ENCODE data around the gene STC2.

Gene STC2

GRCh38 chr5:173328844-173329490, 753 bp upstream of the STC2 start:
- Histone ChIP-seq H3K27me3 (ENCODE audit: control insufficient read depth in 1 of 2, insufficient read depth in 2 of 2, low read length in 2 of 2) (peaks cover 55 to 69% of the 10 kb centered on the region in 2 donors), H3K4me3 (ENCODE audit: low read depth in 1 of 2, low read length in 2 of 2) (peak overlapping the region; percentile 46 to 55), H3K4me1 (ENCODE audit: control insufficient read depth in 1 of 2, insufficient read depth in 2 of 2, low read length in 2 of 2) (peaks cover 15 to 17% of the 10 kb centered on the region in 2 donors), H3K27ac (ENCODE audit: low read depth, low read length) (no peak overlapping the region), H3K36me3 (ENCODE audit: control insufficient read depth in 1 of 2, insufficient read depth in 2 of 2, low read length in 2 of 2) (no peaks in the 10 kb centered on the region), H3K9ac (ENCODE audit: low read depth in 1 of 2, low read length in 2 of 2) (peak overlapping the region in 1 of 2 donors; percentile 33), H3K9me3 (ENCODE audit: control insufficient read depth in 1 of 2, low read length in 2 of 2) (no peaks in the 10 kb centered on the region)

DNA sequence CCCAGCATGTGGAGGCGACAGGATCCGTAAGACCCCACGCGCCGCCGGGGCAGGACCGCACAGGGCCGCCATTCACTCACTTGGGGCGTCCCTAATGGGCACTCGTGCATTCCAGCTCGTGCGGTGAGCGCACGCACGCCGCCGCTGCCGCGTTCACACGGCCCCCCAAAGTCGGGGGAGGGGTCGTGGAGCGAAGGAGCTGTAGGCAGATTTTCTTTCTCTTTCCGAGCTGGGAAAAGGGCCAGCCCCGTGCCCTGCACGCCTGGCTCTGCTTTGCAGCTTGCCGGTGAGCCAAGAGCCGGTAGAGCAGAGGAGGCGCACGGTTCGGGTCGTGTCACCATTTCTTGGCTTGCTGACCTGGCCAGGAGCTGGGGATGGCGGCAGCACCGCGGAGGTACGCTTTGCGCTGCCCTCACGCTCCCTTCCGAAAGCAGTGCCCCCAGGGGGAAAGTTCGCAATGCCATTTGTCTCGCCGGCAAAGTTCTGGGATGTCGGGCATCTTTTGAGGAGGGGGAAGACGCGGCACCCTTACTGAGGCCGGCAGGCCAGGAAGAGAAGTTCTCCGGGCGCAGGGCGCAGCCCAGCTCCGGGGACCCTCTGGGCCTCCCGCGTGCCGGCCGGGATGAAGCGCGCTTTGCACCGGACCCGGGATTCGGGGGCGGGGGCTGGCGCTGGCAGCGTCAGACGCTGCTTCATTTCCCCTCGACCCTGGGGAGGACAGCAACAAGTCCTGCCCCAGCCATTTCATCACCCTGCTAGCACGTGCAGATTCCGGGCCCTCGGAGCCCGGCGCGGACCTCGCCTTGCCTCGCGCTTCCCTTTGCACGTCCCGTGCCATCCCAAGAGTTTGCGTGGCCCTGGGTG, 898 bp downstream of the STC2 start:
- peak overlapping the region in 1 of 2 donors; percentile 55 for H3K4me3 ChIP-seq (ENCODE audit: low read depth in 1 of 2, low read length in 2 of 2)
- H3K36me3 ChIP-seq (ENCODE audit: control insufficient read depth in 1 of 2, insufficient read depth in 2 of 2, low read length in 2 of 2) = no peaks in the 10 kb centered on the region
- H3K4me1 ChIP-seq (ENCODE audit: control insufficient read depth in 1 of 2, insufficient read depth in 2 of 2, low read length in 2 of 2) = peaks cover 21 to 24% of the 10 kb centered on the region in 2 donors
- H3K27ac ChIP-seq (ENCODE audit: low read depth, low read length) = no peak overlapping the region
- no peaks in the 10 kb centered on the region for H3K9me3 ChIP-seq (ENCODE audit: control insufficient read depth in 1 of 2, low read length in 2 of 2)
- peaks cover 55 to 69% of the 10 kb centered on the region in 2 donors for H3K27me3 ChIP-seq (ENCODE audit: control insufficient read depth in 1 of 2, insufficient read depth in 2 of 2, low read length in 2 of 2)
- H3K9ac ChIP-seq (ENCODE audit: low read depth in 1 of 2, low read length in 2 of 2) = no peak overlapping the region

GRCh38 chr5:173326501-173326960, 1.7 kb downstream of the STC2 start:
- Histone ChIP-seq H3K4me3 (ENCODE audit: low read depth in 1 of 2, low read length in 2 of 2) (no peak overlapping the region), H3K9me3 (ENCODE audit: control insufficient read depth in 1 of 2, low read length in 2 of 2) (no peaks in the 10 kb centered on the region)

GRCh38 chr5:173325091-173325698, 3.0 kb downstream of the STC2 start:
- Histone ChIP-seq H3K27me3 (ENCODE audit: control insufficient read depth in 1 of 2, insufficient read depth in 2 of 2, low read length in 2 of 2) (peaks cover 46 to 54% of the 10 kb centered on the region in 2 donors), H3K9ac (ENCODE audit: low read depth in 1 of 2, low read length in 2 of 2) (no peak overlapping the region), H3K36me3 (ENCODE audit: control insufficient read depth in 1 of 2, insufficient read depth in 2 of 2, low read length in 2 of 2) (no peaks in the 10 kb centered on the region), H3K4me1 (ENCODE audit: control insufficient read depth in 1 of 2, insufficient read depth in 2 of 2, low read length in 2 of 2) (peaks cover 27% of the 10 kb centered on the region in 2 donors), H3K27ac (ENCODE audit: low read depth, low read length) (no peak overlapping the region), H3K9me3 (ENCODE audit: control insufficient read depth in 1 of 2, low read length in 2 of 2) (no peaks in the 10 kb centered on the region), H3K4me3 (ENCODE audit: low read depth in 1 of 2, low read length in 2 of 2) (no peak overlapping the region)

More at GRCh38 chr5:173326501-173326960, 1.7 kb downstream of the STC2 start:
- peaks cover 55 to 65% of the 10 kb centered on the region in 2 donors for H3K27me3 ChIP-seq (ENCODE audit: control insufficient read depth in 1 of 2, insufficient read depth in 2 of 2, low read length in 2 of 2)
- H3K36me3 ChIP-seq (ENCODE audit: control insufficient read depth in 1 of 2, insufficient read depth in 2 of 2, low read length in 2 of 2) = no peaks in the 10 kb centered on the region
- H3K9ac ChIP-seq (ENCODE audit: low read depth in 1 of 2, low read length in 2 of 2) = no peak overlapping the region
- H3K27ac ChIP-seq (ENCODE audit: low read depth, low read length) = no peak overlapping the region
- H3K4me1 ChIP-seq (ENCODE audit: control insufficient read depth in 1 of 2, insufficient read depth in 2 of 2, low read length in 2 of 2) = peaks cover 21 to 24% of the 10 kb centered on the region in 2 donors

GRCh38 chr5:173324115-173325001, 3.9 kb downstream of the STC2 start:
- Histone ChIP-seq H3K9ac (ENCODE audit: low read depth in 1 of 2, low read length in 2 of 2) (peak overlapping the region in 1 of 2 donors; percentile 25), H3K27me3 (ENCODE audit: control insufficient read depth in 1 of 2, insufficient read depth in 2 of 2, low read length in 2 of 2) (peaks cover 42 to 48% of the 10 kb centered on the region in 2 donors), H3K27ac (ENCODE audit: low read depth, low read length) (no peak overlapping the region), H3K4me3 (ENCODE audit: low read depth in 1 of 2, low read length in 2 of 2) (peak overlapping the region; percentile 17 to 28), H3K4me1 (ENCODE audit: control insufficient read depth in 1 of 2, insufficient read depth in 2 of 2, low read length in 2 of 2) (peaks cover 27 to 28% of the 10 kb centered on the region in 2 donors), H3K9me3 (ENCODE audit: control insufficient read depth in 1 of 2, low read length in 2 of 2) (no peaks in the 10 kb centered on the region), H3K36me3 (ENCODE audit: control insufficient read depth in 1 of 2, insufficient read depth in 2 of 2, low read length in 2 of 2) (no peaks in the 10 kb centered on the region)

- H3K36me3 ChIP-seq (ENCODE audit: control insufficient read depth in 1 of 2, insufficient read depth in 2 of 2, low read length in 2 of 2) = no peaks in the 10 kb centered on the region
- H3K9me3 ChIP-seq (ENCODE audit: control insufficient read depth in 1 of 2, low read length in 2 of 2) = no peaks in the 10 kb centered on the region
- H3K4me3 ChIP-seq (ENCODE audit: low read depth in 1 of 2, low read length in 2 of 2) = peak overlapping the region; percentile 17 to 28
- peaks cover 22 to 23% of the 10 kb centered on the region in 2 donors for H3K4me1 ChIP-seq (ENCODE audit: control insufficient read depth in 1 of 2, insufficient read depth in 2 of 2, low read length in 2 of 2)
- peaks cover 36 to 42% of the 10 kb centered on the region in 2 donors for H3K27me3 ChIP-seq (ENCODE audit: control insufficient read depth in 1 of 2, insufficient read depth in 2 of 2, low read length in 2 of 2)
- no peak overlapping the region for H3K27ac ChIP-seq (ENCODE audit: low read depth, low read length)
- H3K9ac ChIP-seq (ENCODE audit: low read depth in 1 of 2, low read length in 2 of 2) = peak overlapping the region in 1 of 2 donors; percentile 25
Observed at GRCh38 chr5:173323799-173324114, 4.5 kb downstream of the STC2 start.

DNA sequence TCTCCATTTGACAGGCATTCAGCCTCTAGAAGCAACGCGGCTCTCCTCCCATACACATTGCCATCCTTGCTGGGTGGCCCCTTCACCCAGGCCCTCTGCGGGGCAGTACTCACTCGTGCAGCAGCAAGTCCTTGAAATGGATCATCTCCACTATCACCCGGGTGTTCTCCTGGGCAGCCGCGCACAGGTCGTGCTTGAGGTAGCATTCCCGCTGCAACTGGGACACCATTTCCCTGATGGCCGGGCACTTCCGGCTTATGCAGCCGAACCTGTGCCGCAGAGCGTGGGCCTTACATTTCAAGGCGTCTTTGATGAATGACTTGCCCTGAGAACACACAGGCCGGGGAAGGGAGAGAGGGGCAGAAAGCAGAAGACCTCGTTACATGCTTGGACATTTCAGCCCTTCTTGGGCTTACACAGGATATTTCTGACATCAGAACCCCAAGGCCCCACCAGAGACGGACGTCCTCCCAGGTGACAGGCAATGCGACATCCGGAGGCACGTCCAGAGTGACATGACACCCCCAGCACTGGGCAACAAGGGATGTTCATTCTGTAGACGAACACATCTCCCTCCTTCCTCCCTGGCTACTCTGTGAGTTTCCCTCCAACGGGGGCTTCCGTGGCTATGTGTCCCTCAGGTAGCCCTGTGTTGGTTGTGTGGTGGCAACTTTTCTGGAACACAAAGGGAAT, 5.0 kb downstream of the STC2 start:
- H3K9ac ChIP-seq (ENCODE audit: low read depth in 1 of 2, low read length in 2 of 2) = no peak overlapping the region
- H3K27ac ChIP-seq (ENCODE audit: low read depth, low read length) = no peak overlapping the region
- H3K36me3 ChIP-seq (ENCODE audit: control insufficient read depth in 1 of 2, insufficient read depth in 2 of 2, low read length in 2 of 2) = no peaks in the 10 kb centered on the region
- H3K4me1 ChIP-seq (ENCODE audit: control insufficient read depth in 1 of 2, insufficient read depth in 2 of 2, low read length in 2 of 2) = peaks cover 17 to 20% of the 10 kb centered on the region in 2 donors
- peak overlapping the region; percentile 17 to 28 for H3K4me3 ChIP-seq (ENCODE audit: low read depth in 1 of 2, low read length in 2 of 2)
- no peaks in the 10 kb centered on the region for H3K9me3 ChIP-seq (ENCODE audit: control insufficient read depth in 1 of 2, low read length in 2 of 2)
- H3K27me3 ChIP-seq (ENCODE audit: control insufficient read depth in 1 of 2, insufficient read depth in 2 of 2, low read length in 2 of 2) = peaks cover 32 to 37% of the 10 kb centered on the region in 2 donors

- Histone ChIP-seq H3K27ac (ENCODE audit: low read depth, low read length) (no peak overlapping the region), H3K4me3 (ENCODE audit: low read depth in 1 of 2, low read length in 2 of 2) (no peak overlapping the region), H3K36me3 (ENCODE audit: control insufficient read depth in 1 of 2, insufficient read depth in 2 of 2, low read length in 2 of 2) (no peaks in the 10 kb centered on the region), H3K4me1 (ENCODE audit: control insufficient read depth in 1 of 2, insufficient read depth in 2 of 2, low read length in 2 of 2) (peaks cover 12 to 20% of the 10 kb centered on the region in 2 donors), H3K27me3 (ENCODE audit: control insufficient read depth in 1 of 2, insufficient read depth in 2 of 2, low read length in 2 of 2) (peaks cover 19 to 25% of the 10 kb centered on the region in 2 donors), H3K9me3 (ENCODE audit: control insufficient read depth in 1 of 2, low read length in 2 of 2) (no peaks in the 10 kb centered on the region), H3K9ac (ENCODE audit: low read depth in 1 of 2, low read length in 2 of 2) (no peak overlapping the region)
Observed at GRCh38 chr5:173321886-173322285, 6.3 kb downstream of the STC2 start.

- H3K9ac ChIP-seq (ENCODE audit: low read depth in 1 of 2, low read length in 2 of 2) = no peak overlapping the region
- H3K4me1 ChIP-seq (ENCODE audit: control insufficient read depth in 1 of 2, insufficient read depth in 2 of 2, low read length in 2 of 2) = peaks cover 12 to 20% of the 10 kb centered on the region in 2 donors
Observed at GRCh38 chr5:173320259-173320658, 8.0 kb downstream of the STC2 start.

More at GRCh38 chr5:173320259-173320658, 8.0 kb downstream of the STC2 start:
- peak overlapping the region in 1 of 2 donors; percentile 37 for H3K4me3 ChIP-seq (ENCODE audit: low read depth in 1 of 2, low read length in 2 of 2)
- no peaks in the 10 kb centered on the region for H3K9me3 ChIP-seq (ENCODE audit: control insufficient read depth in 1 of 2, low read length in 2 of 2)
- H3K27me3 ChIP-seq (ENCODE audit: control insufficient read depth in 1 of 2, insufficient read depth in 2 of 2, low read length in 2 of 2) = peaks cover 13 to 14% of the 10 kb centered on the region in 2 donors
- H3K27ac ChIP-seq (ENCODE audit: low read depth, low read length) = no peak overlapping the region
- H3K36me3 ChIP-seq (ENCODE audit: control insufficient read depth in 1 of 2, insufficient read depth in 2 of 2, low read length in 2 of 2) = no peaks in the 10 kb centered on the region

Data from duodenal mucosa (tissue), 2 donors.